Bone marrow (tissue), 2 donors: ENCODE data around the gene RNF7.
"Not testable (repeated sequence)": the region's sequence is repeated elsewhere in the genome, so short reads cannot be mapped to it uniquely, and the experiment has no call there.

Experiments used
- DNase-seq, 2 donors: peaks; one replicate each; lab custom pipeline; 2025; lab: John Stamatoyannopoulos, UW

The RNF7 gene

DNA sequence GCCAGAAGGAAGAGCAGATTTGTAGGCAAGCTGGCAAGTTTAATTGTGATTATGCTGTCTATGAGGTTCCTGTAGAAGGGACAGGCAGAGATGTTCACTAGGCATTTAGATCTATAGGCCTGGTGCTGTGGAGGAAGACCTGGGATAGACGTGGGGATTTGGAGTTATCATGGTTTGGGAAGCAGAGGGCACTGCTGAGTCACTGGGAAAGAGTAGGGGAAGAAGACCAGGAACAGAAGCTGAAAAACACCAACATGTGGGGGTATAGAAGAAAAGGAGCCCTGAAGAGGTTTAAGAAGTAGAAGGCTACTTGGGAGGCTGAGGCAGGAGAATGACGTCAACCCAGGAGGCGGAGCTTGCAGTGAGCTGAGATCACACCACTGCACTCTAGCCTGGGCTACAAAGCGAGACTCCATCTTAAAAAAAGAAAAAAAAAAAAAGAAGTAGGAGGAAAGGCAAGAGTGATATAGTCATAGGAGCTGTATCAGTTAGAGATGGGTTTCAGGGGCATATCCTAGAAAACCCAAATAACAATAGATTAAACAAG, 44.4 kb downstream of the RNF7 start:
- DNase-seq, result no peak

GRCh38 chr3:141783632-141784031, 45.5 kb downstream of the RNF7 start:
- no peak for DNase-seq

DNA sequence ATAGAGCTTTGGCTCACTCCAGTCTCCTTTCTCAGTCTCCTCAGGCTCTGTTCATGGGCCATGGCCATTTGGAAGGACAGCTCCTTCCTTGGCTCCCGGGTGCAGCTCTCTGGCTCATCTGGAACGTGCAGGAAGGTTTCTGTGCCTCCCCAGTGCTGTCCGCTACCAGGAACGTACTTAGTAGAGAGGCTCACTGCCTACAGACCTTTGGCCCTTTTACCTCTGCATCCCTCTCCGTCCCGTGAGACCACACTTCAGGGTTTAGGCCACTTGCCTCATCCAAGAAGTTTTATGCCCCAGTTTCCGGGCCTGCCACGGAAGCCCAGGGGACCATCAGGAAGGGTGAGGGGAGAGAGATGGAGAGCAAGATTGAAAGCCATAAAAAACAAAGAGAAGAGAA, 46.0 kb downstream of the RNF7 start:
- no peak for DNase-seq

GRCh38 chr3:141784531-141784930, 46.4 kb downstream of the RNF7 start:
- DNase-seq, result no peak

DNA sequence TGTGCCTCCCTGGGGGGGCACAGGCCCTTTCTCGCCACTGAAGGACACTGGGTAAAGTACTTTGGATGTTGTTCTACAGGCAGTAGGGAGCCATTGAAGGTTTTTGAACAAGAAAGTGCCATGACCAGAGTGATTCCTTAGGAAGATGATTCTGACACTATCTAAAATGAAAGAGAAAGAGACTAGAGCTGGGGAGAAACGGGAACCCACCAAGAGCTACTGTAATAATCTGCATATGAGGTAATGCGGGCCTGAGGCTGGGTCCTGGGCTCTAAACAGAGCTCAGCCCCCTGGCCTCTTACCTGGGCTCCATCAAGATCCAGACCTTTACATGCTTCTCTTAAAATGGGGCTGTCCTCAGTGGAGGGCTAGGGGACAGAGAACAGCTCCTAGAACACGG, 50.1 kb downstream of the RNF7 start:
- no peak for DNase-seq

DNA sequence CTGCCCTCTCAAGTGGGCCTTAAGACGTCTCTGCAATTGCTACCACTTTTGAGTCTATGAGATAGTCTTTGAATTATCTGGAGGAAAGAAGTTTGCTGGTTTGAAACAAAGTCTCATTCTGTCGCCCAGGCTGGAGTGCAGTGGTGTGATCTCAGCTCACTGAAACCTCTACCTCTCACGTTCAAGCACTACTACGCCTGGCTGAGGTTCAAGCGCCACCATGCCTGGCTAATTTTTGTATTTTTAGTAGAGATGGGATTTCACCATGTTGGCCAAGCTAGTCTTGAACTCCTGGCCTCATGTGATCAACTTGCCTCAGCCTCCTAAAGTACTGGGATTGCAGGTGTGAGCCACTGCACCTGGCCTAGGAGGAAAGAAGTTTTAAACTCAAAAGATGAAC, 50.7 kb downstream of the RNF7 start:
- not testable (repeated sequence) for DNase-seq

DNA sequence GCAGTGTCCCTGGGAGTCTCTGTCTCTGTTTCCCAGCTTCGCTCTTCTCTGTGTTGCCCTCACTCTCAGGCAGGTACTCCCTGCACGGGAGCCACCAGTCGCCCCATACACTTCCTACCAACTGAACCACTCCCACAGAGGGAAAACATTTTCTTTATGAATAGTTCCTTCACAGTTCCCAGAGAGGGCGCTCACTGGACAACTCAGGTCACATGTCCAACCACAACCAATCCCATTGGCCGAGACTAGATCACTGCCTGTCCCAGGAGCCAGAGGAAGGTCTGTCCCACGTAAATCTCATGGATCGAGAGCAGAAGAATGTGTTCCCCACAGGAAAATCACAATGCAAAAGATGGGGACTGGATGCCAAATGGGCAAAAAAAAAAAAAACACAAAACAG, 51.2 kb downstream of the RNF7 start:
- no peak for DNase-seq

DNA sequence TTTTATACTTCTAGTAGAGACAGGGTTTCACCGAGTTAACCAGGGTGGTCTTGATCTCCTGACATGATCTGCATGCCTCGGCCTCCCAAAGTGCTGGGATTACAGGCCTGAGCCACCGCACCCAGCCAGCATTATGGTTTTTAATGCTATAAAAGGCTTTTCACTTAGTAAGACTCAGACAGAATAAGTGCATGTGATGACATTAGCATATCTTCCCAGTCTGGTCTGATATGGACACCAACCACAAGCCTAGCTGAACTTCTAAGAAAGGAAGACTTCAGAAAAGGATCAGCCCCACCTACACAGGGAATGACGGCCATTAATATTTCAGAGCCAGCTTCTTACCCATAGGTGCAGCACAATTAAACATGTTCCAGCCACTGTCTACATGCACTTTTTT, 52.1 kb downstream of the RNF7 start:
- DNase-seq, result no peak

DNA sequence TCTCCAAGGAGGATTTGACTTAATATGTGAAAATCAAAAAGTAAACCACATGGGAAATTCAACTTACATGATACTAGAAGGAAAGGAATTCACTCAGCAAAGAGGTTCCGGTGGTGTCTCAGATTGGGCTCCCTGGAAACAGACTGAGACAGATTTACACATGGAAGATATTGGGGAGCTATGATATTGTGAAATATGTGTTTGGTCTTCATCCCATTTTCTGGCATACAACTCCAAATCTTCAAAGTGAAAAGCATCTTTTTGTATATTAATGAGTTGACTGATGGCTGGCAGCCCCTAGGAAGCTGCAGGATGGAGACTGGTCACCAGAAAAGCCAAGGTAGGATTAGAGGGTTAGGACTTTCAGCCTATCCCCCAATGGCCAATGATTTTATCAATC, 54.4 kb downstream of the RNF7 start:
- no peak for DNase-seq

DNA sequence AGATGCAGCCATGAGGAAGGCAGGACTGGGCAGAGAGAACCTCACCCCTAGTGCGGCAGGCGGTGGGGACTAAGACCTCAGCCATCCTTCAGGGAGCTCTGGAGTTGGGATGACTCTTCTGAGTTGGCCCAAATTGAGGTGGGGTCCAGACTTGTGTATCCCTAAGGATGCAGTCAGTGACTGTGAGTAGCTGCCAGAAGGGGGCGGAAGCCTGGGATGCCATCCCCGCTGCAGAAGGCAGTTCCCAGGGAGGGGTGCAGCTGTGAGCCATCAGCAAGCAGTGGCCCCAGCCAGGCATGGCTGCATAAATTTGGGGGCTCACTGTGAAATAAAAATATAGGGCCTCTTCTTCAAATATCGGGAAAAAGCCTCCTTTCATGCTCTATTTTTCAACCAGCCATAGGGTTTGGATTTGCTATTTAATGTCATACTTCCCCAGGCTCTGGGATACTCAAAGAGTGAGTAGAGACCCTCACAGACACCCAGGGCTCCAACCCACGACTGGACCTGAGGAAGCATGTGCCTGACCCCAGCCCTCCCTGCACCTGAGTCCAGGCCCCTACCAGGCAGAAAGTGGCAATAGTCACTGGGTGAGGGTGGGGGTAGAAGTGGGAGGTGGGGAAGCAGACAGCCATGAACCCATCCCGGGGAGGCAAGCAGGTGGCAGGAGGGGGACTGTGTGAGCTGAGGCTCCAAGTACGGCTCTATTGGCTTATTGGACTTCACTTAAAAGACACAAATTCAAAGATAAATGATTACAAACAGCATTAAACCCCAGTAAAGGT, 55.6 kb downstream of the RNF7 start:
- DNase-seq, result no peak

GRCh38 chr3:141795276-141795675, 57.2 kb downstream of the RNF7 start:
- DNase-seq, result no peak

GRCh38 chr3:141795741-141796080, 57.6 kb downstream of the RNF7 start:
- no peak for DNase-seq

DNA sequence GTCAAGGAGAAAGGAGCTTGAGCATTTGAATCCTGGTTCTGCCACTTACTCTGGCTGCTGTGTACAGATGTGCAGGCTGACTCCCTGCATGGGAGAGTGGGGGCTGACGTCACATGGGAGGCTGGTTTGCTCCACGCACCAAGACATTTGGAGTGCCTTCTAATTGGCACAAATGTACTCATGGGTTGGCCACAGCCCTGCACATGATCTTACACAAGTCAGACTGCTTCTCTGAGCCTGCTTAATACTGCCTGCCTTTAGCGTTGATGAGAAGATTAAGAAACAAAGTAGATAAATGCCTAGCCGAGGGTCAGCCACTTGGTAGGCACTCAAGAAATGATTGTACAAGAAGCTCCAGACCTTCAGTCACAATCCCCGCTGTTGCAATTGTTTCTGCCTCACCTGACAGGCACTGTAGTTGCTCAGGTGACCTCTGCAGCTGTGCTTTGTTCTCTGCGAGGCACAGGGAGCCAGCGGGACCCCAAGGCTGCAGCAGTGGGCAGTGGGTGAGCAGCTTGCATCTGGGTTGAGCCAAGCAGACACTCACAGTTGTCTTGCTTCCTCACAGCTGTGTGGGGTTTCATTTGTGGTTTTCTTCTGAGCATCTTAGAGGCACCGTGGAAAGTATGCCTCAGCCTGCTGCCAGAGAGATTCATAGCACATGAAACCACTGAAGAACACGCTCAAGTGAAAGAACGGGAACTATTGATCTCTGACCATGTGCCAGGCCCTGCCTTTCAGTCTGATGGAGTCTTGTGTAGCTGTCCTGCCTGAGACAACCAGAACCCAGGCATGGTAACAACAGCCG, 58.2 kb downstream of the RNF7 start:
- peak; percentile 44 to 91 for DNase-seq
